ENCODE data around the gene HDAC10. TPM values are rescaled to one million over a fixed set of nuclear protein-coding genes. Genes with fewer than 3 reads are reported as not detected.

HDAC10 gene
- total RNA-seq, 2 donors from 2014 or later: 57.2 to 62.8 TPM

GRCh38 chr22:50259302-50259701 is 8.2 kb upstream of the HDAC10 start:
- H3K9me3 Mint-ChIP-seq: no peaks in the 10 kb centered on the region
- H3K4me3 Mint-ChIP-seq: peak overlapping the region; percentile 56
- no peak overlapping the region for H3K4me3 ChIP-seq (ENCODE audit: low read length)
- H3K27me3 Mint-ChIP-seq (ENCODE audit: insufficient read depth): peaks cover 11% of the 10 kb centered on the region
- no peak for TF ChIP-seq CTCF (conservative IDR thresholded peaks at IDR 0.05)
- no peak overlapping the region for H3K27ac ChIP-seq (ENCODE audit: low read depth, low read length)
- 93 to 100% methylated on average over 3 to 15 of the region's 15 CpGs for WGBS, 2 experiments (ENCODE audit: insufficient coverage in 1 of 2, insufficient read length in 1 of 2)
- H3K27ac Mint-ChIP-seq: no peak overlapping the region
- DNase-seq: no peak
- H3K36me3 Mint-ChIP-seq (ENCODE audit: low read depth): peaks cover 12% of the 10 kb centered on the region
- peaks cover 5% of the 10 kb centered on the region for H3K4me1 Mint-ChIP-seq
- no peaks in the 10 kb centered on the region for H3K9me3 ChIP-seq (ENCODE audit: control insufficient read depth, low read length)
- H3K36me3 ChIP-seq (ENCODE audit: control insufficient read depth, insufficient read depth, low read length): peaks cover 10% of the 10 kb centered on the region
- no peaks in the 10 kb centered on the region for H3K4me1 ChIP-seq (ENCODE audit: control insufficient read depth, insufficient read depth, low read length)
- H3K9ac ChIP-seq (ENCODE audit: extremely low read depth, low read length, poor library complexity, severe bottlenecking): no peak overlapping the region
- H3K27me3 ChIP-seq (ENCODE audit: control insufficient read depth, insufficient read depth, low read length, poor library complexity, severe bottlenecking): no peaks in the 10 kb centered on the region

- no peak overlapping the region for H3K4me3 Mint-ChIP-seq
- H3K27me3 Mint-ChIP-seq (ENCODE audit: insufficient read depth): peaks cover 6% of the 10 kb centered on the region
- peaks cover 12% of the 10 kb centered on the region for H3K36me3 Mint-ChIP-seq (ENCODE audit: low read depth)
- Histone ChIP-seq H3K27me3 (ENCODE audit: control insufficient read depth, insufficient read depth, low read length, poor library complexity, severe bottlenecking) (no peaks in the 10 kb centered on the region), H3K4me3 (ENCODE audit: low read length) (no peak overlapping the region), H3K9me3 (ENCODE audit: control insufficient read depth, low read length) (no peaks in the 10 kb centered on the region), H3K36me3 (ENCODE audit: control insufficient read depth, insufficient read depth, low read length) (peaks cover 10% of the 10 kb centered on the region), H3K9ac (ENCODE audit: extremely low read depth, low read length, poor library complexity, severe bottlenecking) (no peak overlapping the region), H3K4me1 (ENCODE audit: control insufficient read depth, insufficient read depth, low read length) (no peaks in the 10 kb centered on the region), H3K27ac (ENCODE audit: low read depth, low read length) (no peak overlapping the region)
- H3K9me3 Mint-ChIP-seq: no peaks in the 10 kb centered on the region
- no peak overlapping the region for H3K27ac Mint-ChIP-seq
- peaks cover 5% of the 10 kb centered on the region for H3K4me1 Mint-ChIP-seq
- TF ChIP-seq CTCF (conservative IDR thresholded peaks at IDR 0.05): no peak
- no peak for DNase-seq
- 91 to 94% methylated on average over 18 to 24 of the region's 24 CpGs for WGBS, 2 experiments (ENCODE audit: insufficient coverage in 1 of 2, insufficient read length in 1 of 2)
These were observed 7.6 kb upstream of the HDAC10 start for GRCh38 chr22:50258361-50259292.

GRCh38 chr22:50257451-50258360 is 6.6 kb upstream of the HDAC10 start:
- Histone ChIP-seq H3K4me3 (ENCODE audit: low read length) (no peak overlapping the region), H3K9me3 (ENCODE audit: control insufficient read depth, low read length) (no peaks in the 10 kb centered on the region), H3K27me3 (ENCODE audit: control insufficient read depth, insufficient read depth, low read length, poor library complexity, severe bottlenecking) (no peaks in the 10 kb centered on the region), H3K4me1 (ENCODE audit: control insufficient read depth, insufficient read depth, low read length) (no peaks in the 10 kb centered on the region), H3K9ac (ENCODE audit: extremely low read depth, low read length, poor library complexity, severe bottlenecking) (no peak overlapping the region), H3K27ac (ENCODE audit: low read depth, low read length) (no peak overlapping the region), H3K36me3 (ENCODE audit: control insufficient read depth, insufficient read depth, low read length) (peaks cover 10% of the 10 kb centered on the region)
- H3K36me3 Mint-ChIP-seq (ENCODE audit: low read depth): peaks cover 12% of the 10 kb centered on the region
- no peak overlapping the region for H3K4me3 Mint-ChIP-seq
- H3K27ac Mint-ChIP-seq: no peak overlapping the region
- H3K4me1 Mint-ChIP-seq: peaks cover 5% of the 10 kb centered on the region
- 87 to 89% methylated on average over 17 to 30 of the region's 31 CpGs for WGBS, 2 experiments (ENCODE audit: insufficient coverage in 1 of 2, insufficient read length in 1 of 2)
- no peak for DNase-seq
- no peaks in the 10 kb centered on the region for H3K9me3 Mint-ChIP-seq
- peaks cover 4% of the 10 kb centered on the region for H3K27me3 Mint-ChIP-seq (ENCODE audit: insufficient read depth)
- TF ChIP-seq CTCF (conservative IDR thresholded peaks at IDR 0.05): no peak
